Measurements from ENCODE around the gene ZNF850. TPM values are rescaled to one million over a fixed set of nuclear protein-coding genes. Genes with fewer than 3 reads are reported as not detected.

Gene ZNF850
- total and polyA plus RNA-seq, 4 donors: 0.15 to 5.0 (median 1.7) TPM

GRCh38 chr19:36707134-36707533 lies 65.5 kb downstream of the ZNF850 start:
- no peaks in the 10 kb centered on the region for H3K4me1 ChIP-seq (ENCODE audit: control insufficient read depth in 4 of 4, insufficient read depth in 4 of 4, low read length in 3 of 4)
- H3K9ac ChIP-seq (ENCODE audit: low read depth in 1 of 2, low read length in 2 of 2): no peak overlapping the region
- H3K27me3 ChIP-seq (ENCODE audit: control insufficient read depth in 4 of 4, insufficient read depth in 4 of 4, low read length in 3 of 4): no peaks in the 10 kb centered on the region
- H3K27ac ChIP-seq (ENCODE audit: low read depth in 1 of 2, low read length in 2 of 2): no peak overlapping the region
- DNase-seq (ENCODE audit: low spot score): no peak
- TF ChIP-seq MAX (IDR thresholded peaks at IDR 0.05) (no peak), YY1 (IDR thresholded peaks at IDR 0.05) (no peak), FOXA2 (IDR thresholded peaks at IDR 0.05) (no peak), FOXA1 (IDR thresholded peaks at IDR 0.05) (no peak), NR2F2 (IDR thresholded peaks at IDR 0.05) (no peak), SP1 (IDR thresholded peaks at IDR 0.05) (no peak), CTCF (IDR thresholded peaks at IDR 0.05; ENCODE audit: low read depth, low read length, missing input control) (no peak), ZBTB33 (IDR thresholded peaks at IDR 0.05) (no peak), HNF4G (IDR thresholded peaks at IDR 0.05) (no peak), ATF3 (IDR thresholded peaks at IDR 0.05) (no peak), REST (IDR thresholded peaks at IDR 0.05) (no peak), EGR1 (IDR thresholded peaks at IDR 0.05; ENCODE audit: low read depth in 2 of 2) (no peak), GABPA (IDR thresholded peaks at IDR 0.05 in 1 of 2, conservative IDR thresholded peaks at IDR 0.05 in 1 of 2) (no peak), HNF4A (conservative IDR thresholded peaks at IDR 0.05) (no peak), RAD21 (IDR thresholded peaks at IDR 0.05) (no peak)
- H3K4me3 ChIP-seq (ENCODE audit: low read depth in 1 of 3, low read length in 3 of 3): peak overlapping the region in 2 of 3 donors; percentile 57 to 63
- peaks cover 2 to 44% (median 30%) of the 10 kb centered on the region in 4 donors for H3K36me3 ChIP-seq (ENCODE audit: control insufficient read depth in 4 of 4, insufficient read depth in 3 of 4, low read depth in 1 of 4, low read length in 3 of 4)
- peaks cover 33 to 79% (median 65%) of the 10 kb centered on the region in 4 donors for H3K9me3 ChIP-seq (ENCODE audit: control insufficient read depth in 4 of 4, low read length in 3 of 4)
- WGBS: 53% methylated on average over 2 of the region's 2 CpGs

- Histone ChIP-seq H3K36me3 (ENCODE audit: control insufficient read depth in 4 of 4, insufficient read depth in 3 of 4, low read depth in 1 of 4, low read length in 3 of 4) (peaks cover 6 to 49% (median 36%) of the 10 kb centered on the region in 4 donors), H3K27me3 (ENCODE audit: control insufficient read depth in 4 of 4, insufficient read depth in 4 of 4, low read length in 3 of 4) (no peaks in the 10 kb centered on the region), H3K27ac (ENCODE audit: low read depth in 1 of 2, low read length in 2 of 2) (no peak overlapping the region), H3K9ac (ENCODE audit: low read depth in 1 of 2, low read length in 2 of 2) (peak overlapping the region; percentile 23 to 59), H3K9me3 (ENCODE audit: control insufficient read depth in 4 of 4, low read length in 3 of 4) (peaks cover 10 to 24% (median 17%) of the 10 kb centered on the region in 4 donors), H3K4me1 (ENCODE audit: control insufficient read depth in 4 of 4, insufficient read depth in 4 of 4, low read length in 3 of 4) (peaks cover 4 to 21% (median 15%) of the 10 kb centered on the region in 4 donors), H3K4me3 (ENCODE audit: low read depth in 1 of 3, low read length in 3 of 3) (peak overlapping the region; percentile 66 to 99 (median 89))
- WGBS: 11% methylated on average over 9 of the region's 9 CpGs
- DNase-seq (ENCODE audit: low spot score): no peak
- no peak for TF ChIP-seq EGR1 (IDR thresholded peaks at IDR 0.05; ENCODE audit: low read depth in 2 of 2)
- no peak for TF ChIP-seq NR2F2 (IDR thresholded peaks at IDR 0.05)
- no peak for TF ChIP-seq YY1 (IDR thresholded peaks at IDR 0.05)
- no peak for TF ChIP-seq GABPA (IDR thresholded peaks at IDR 0.05 in 1 of 2, conservative IDR thresholded peaks at IDR 0.05 in 1 of 2)
- no peak for TF ChIP-seq ZBTB33 (IDR thresholded peaks at IDR 0.05)
- no peak for TF ChIP-seq RAD21 (IDR thresholded peaks at IDR 0.05)
- TF ChIP-seq HNF4A (conservative IDR thresholded peaks at IDR 0.05): no peak
- TF ChIP-seq MAX (IDR thresholded peaks at IDR 0.05): no peak
- no peak for TF ChIP-seq ATF3 (IDR thresholded peaks at IDR 0.05)
- no peak for TF ChIP-seq FOXA1 (IDR thresholded peaks at IDR 0.05)
- no peak for TF ChIP-seq HNF4G (IDR thresholded peaks at IDR 0.05)
- no peak for TF ChIP-seq RXRA (IDR thresholded peaks at IDR 0.05)
- TF ChIP-seq REST (IDR thresholded peaks at IDR 0.05): no peak
Measured at GRCh38 chr19:36688058-36688457, 84.5 kb downstream of the ZNF850 start.

Data from liver (tissue), 9 donors.